Measurements from ENCODE around the gene RIC3. TPM values are rescaled to one million over a fixed set of nuclear protein-coding genes. Genes with fewer than 3 reads are reported as not detected.

The RIC3 gene
- total RNA-seq, 1 donor = 5.7 TPM

GRCh38 chr11:8090756-8091155, 78.1 kb downstream of the RIC3 start:
- peak in 2 of 3 donors; percentile 43 to 72 for DNase-seq (ENCODE audit: low read depth in 2 of 3, low spot score in 2 of 3)

- no peak for DNase-seq (ENCODE audit: low read depth in 2 of 3, low spot score in 2 of 3)
Measured at GRCh38 chr11:8089791-8090510, 78.9 kb downstream of the RIC3 start.

GRCh38 chr11:8087756-8088155, 81.1 kb downstream of the RIC3 start:
- DNase-seq (ENCODE audit: low read depth in 2 of 3, low spot score in 2 of 3) = no peak

- DNase-seq (ENCODE audit: low read depth in 2 of 3, low spot score in 2 of 3) = no peak
Measured at GRCh38 chr11:8087185-8087584, 81.6 kb downstream of the RIC3 start.

- DNase-seq (ENCODE audit: low read depth in 2 of 3, low spot score in 2 of 3) = no peak
Measured at GRCh38 chr11:8086571-8086970, 82.3 kb downstream of the RIC3 start.

- no peak for DNase-seq (ENCODE audit: low read depth in 2 of 3, low spot score in 2 of 3)
Measured at GRCh38 chr11:8086001-8086479, 82.8 kb downstream of the RIC3 start.

- no peak for DNase-seq (ENCODE audit: low read depth in 2 of 3, low spot score in 2 of 3)
Measured at GRCh38 chr11:8085011-8085645, 83.7 kb downstream of the RIC3 start.

GRCh38 chr11:8084352-8084751, 84.5 kb downstream of the RIC3 start:
- DNase-seq (ENCODE audit: low read depth in 2 of 3, low spot score in 2 of 3) = no peak

GRCh38 chr11:8083871-8084281, 84.9 kb downstream of the RIC3 start:
- DNase-seq (ENCODE audit: low read depth in 2 of 3, low spot score in 2 of 3) = no peak

GRCh38 chr11:8083088-8083395, 85.8 kb downstream of the RIC3 start:
- no peak for DNase-seq (ENCODE audit: low read depth in 2 of 3, low spot score in 2 of 3)

- DNase-seq (ENCODE audit: low read depth in 2 of 3, low spot score in 2 of 3) = no peak
Measured at GRCh38 chr11:8082391-8083087, 86.3 kb downstream of the RIC3 start.

GRCh38 chr11:8081591-8082250, 87.1 kb downstream of the RIC3 start:
- DNase-seq (ENCODE audit: low read depth in 2 of 3, low spot score in 2 of 3) = no peak

GRCh38 chr11:8080674-8081590, 87.9 kb downstream of the RIC3 start, which contains the start of gene TUB:
TUB (plus strand) TSS chr11:8081211; CDS start chr11:8081511, 300 bp downstream.
- DNase-seq (ENCODE audit: low read depth in 2 of 3, low spot score in 2 of 3) = peak in 2 of 3 donors; percentile 42 to 45

- DNase-seq (ENCODE audit: low read depth in 2 of 3, low spot score in 2 of 3) = no peak
Measured at GRCh38 chr11:8080069-8080670, 88.7 kb downstream of the RIC3 start.

GRCh38 chr11:8079111-8079675, 89.6 kb downstream of the RIC3 start:
- DNase-seq (ENCODE audit: low read depth in 2 of 3, low spot score in 2 of 3) = no peak

- no peak for DNase-seq (ENCODE audit: low read depth in 2 of 3, low spot score in 2 of 3)
Measured at GRCh38 chr11:8075119-8075726, 93.6 kb downstream of the RIC3 start.

- DNase-seq (ENCODE audit: low read depth in 2 of 3, low spot score in 2 of 3) = no peak
Measured at GRCh38 chr11:8071616-8072581, 96.9 kb downstream of the RIC3 start.

Data from hematopoietic multipotent progenitor cell (in vitro differentiated cells).